Stimulated activated CD8-positive, alpha-beta memory T cell treated with anti-CD3 and anti-CD28 coated beads, Interleukin-4, amount 100 ng/mL, for 24 hours (primary cell): ENCODE data around the gene SKAP1.
"Not testable (repeated sequence)": the region's sequence is repeated elsewhere in the genome, so short reads cannot be mapped to it uniquely, and the experiment has no call there.

Experiments
- DNase-seq: peaks from one replicate; pipeline ENCODE4 v3.0.0-alpha.2; 2020; ENCODE audit warnings: low read depth

The SKAP1 gene

DNA sequence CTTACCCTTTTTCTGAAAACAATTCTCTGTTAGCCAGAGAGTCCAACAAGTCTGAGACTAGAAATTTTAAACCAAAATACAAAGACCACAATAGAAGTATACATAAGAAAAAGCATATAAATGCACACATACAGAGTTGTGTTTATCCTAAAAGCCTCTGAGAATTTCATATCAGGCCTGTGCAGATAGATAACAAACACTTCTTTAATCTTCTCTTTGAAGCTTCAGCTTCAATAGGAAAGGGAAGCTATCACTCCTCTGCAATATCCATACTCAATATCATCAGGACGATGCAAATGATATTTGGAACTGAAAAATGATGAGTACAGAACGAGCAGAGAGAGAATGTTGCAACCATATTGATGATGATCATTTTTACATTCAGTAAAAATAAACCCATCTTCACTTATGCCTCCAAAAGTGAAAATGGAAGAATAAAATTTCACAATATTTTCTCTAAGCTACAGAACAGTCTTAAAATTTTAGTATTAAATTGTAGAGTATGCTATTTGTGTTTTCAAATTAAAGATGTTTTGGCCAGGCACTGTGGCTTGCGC lies 61.6 kb downstream of the SKAP1 start:
- DNase-seq: no peak

DNA sequence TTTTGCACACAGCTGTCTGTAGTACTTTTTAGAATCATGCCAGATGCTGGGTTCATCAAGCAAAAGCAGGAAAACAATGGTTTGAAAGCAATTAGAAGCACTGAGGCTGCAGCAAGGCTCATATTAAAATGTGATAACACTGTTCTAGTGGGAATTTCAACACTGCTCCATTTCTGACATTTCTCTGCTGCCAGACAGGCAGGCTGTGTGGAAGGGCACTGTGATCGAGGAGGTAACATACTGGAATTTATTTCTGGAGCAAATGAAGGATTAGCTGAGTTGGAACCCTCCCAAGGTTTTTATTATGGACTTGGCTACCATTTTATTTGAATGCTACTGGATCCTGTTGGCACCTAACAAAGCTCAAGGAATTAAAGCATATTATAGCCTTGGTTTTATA lies 66.9 kb downstream of the SKAP1 start:
- DNase-seq: no peak

DNA sequence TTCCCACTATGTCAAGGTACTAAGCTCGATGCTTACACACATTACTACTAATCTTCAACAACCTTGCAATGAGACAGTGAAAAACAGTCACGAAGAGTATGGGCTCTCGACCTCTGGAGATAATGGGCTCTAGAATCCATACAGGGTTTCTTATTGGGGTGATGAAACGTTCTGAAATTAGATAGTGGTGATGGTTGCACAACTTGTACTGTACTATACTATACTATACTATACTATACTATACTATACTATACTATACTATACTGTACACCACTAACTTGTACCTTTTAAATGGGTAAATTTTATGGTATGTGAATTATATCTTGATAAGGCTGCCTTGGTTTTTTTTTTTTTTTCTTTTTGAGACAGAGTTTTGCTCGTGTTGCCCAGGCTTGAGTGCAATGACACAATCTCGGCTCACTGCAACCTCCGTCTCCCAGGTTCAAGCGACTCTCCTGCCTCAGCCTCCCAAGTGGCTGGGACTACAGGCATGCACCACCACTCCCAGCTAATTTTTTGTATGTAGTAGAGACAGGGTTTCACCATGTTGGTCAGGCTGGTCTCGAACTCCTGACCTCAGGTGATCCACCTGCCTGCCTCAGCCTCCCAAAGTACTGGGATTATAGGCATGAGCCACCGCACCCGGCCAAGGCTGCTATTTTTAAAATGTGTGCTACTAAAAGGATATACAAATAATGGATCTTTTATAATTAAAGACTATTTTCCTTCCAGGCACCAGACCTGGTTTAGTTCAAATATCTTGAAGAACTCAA lies 69.0 kb downstream of the SKAP1 start:
- not testable (repeated sequence) for DNase-seq

DNA sequence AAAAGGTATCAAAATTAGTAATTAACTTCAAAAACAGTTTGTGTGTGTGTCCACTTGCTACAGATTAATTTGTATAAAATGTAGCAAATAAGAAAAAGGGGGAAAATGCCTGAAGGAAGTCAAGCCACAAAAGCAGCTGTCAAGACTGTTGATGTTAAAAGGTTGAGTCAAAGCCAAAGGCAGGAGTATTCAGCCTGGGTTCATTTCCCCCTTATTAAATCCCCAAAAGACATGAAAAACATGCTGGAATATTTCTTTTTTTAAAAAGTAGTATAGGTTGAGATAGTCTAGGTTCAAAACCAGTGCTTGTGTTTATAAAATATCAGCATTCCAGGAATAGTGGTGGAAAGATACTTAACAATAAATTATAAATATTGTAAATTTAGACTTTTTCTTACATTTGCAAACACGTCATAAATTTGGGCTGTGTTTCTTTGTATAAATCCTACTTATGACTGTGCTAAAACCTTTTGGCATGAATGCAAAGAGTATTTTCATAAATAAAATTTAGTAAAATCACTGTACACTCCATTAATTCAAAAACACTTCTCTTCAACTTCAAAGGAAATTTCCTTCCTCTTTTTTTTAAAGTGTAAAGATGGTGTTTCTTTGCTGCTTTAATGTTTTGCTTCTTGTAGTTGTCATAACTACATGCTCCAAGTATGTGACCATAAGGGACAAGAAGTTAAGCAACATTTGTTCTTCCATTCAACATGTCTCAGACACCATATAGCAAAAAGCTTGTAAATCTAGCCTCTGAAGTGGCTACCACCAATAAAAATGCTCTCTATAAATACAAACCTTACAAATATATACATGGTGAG lies 72.0 kb downstream of the SKAP1 start:
- no peak for DNase-seq

DNA sequence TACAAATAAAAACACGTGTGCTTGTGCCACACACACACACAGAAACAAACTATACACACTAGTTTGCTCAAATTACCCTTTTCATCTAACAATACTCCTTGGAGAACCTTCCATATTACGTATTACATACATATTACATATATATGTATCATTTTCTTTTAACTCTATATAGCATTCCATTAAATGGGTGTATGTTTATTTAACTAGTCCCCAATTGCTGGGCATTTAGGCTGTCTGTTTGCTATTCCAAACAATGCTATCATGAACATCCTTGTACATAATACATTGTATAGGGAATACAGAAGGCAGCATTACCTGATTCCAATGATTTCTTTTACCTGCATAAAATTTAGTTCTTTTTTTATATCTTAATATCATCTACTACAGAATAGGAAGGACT lies 73.1 kb downstream of the SKAP1 start:
- no peak for DNase-seq

DNA sequence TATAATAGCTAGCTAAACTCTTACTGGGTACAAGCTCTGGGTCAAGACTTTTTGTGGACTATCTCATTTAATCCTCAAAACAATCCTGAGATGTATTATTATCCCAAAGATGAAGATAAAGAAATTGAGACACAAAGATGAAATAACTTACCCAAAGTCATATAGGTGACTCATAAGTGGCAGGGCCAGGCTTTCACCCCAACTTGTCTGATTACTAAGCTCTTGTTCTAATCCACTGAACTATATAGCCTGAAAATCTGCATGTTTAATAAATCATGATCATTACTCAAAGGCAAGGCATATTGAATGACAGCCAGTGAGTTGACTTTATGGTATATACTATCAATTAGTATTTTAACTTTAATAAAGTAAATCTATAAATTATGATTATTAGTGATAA lies 77.4 kb downstream of the SKAP1 start:
- no peak for DNase-seq

DNA sequence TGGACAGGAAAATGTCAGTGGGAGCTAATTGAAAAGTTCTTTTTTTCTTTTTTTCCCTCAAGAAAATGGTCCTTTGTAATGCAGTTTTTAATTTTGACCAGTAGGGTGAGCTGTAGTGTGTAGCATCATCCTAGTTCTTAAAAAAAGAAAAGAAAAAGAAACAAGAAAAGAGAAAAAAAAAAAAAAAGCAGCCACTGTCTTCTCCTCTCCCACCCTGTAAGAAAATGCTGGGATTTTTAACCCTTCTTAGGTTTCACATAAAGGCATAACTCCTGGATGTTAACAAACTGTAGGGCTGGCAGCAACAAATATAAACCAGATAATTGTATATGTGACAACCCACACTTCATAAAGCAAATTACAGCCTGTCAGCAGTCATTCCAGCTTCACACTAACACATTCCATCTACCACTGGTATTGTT lies 78.1 kb downstream of the SKAP1 start:
- DNase-seq: no peak

DNA sequence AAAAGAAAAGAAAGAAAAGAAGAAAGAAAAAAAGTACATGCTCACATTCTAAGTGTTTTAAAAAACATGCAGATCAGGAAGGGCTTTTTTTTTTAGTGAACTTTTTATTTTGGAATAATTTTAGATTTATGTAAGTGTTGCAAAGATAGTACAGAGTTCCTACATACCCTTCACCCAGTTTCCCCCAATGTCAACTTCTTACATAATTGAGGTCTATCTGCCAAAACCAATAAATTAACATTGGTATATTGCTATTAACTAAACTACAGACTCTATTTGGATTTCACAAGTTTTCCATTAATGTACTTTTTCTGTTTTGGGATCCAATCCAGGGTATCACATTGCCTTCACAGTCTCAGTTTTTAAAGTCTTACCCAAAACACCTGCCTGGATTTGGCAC lies 81.7 kb downstream of the SKAP1 start:
- DNase-seq: no peak

DNA sequence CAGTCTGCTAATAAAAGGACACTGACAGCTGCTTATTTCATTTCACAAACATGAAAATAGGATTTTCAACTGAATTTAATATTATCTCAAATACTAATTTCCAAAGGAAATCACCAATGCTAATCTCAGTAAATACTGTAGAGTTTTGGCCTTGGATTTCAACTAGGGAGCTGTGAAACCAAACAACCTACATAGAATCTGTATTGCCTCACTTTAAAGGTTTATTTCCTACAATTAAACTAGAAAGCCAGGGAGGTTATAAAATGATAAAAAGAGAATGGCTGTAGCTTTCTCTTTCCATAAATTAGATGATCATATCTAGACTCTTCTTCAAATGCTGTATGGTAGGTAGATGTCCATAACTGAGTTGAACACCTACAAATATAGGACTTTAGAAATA lies 82.8 kb downstream of the SKAP1 start:
- DNase-seq: no peak

DNA sequence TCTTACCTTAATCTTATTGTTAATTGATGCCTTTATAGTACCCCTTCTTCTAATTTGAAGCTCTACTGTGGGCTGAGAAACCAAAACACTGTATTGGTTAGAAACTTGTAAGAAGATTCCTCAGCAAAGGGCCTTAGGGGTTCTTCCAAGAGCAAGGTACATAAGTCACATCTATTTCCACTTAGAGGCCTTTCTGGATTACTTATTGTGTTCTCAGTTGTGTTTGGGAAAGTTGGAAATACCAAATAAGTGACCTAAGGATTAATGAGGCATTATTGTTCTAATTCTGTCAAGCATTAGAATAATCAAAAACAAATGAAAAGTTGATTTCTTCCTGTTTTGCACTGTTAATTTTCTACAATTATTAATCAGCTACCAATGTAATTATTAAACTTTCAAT lies 85.8 kb downstream of the SKAP1 start:
- no peak for DNase-seq

DNA sequence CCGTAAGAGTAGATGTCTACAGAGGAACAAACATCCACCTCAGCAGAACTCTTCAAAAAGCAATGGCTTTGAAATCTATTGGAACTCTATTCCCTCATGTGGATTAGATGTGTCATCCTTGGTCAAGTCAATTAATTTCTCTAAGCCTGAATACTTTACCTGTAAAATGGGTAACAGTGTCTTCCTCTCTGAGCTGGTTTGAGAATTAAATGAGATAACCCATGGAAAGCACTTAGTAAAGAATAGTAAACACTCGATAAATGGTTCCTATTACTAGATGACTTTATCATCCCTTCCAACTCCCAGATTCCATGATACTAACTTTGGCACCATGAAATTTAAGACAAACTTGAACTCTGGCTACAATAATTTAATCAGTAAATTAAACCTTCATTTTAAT lies 89.1 kb downstream of the SKAP1 start:
- no peak for DNase-seq

DNA sequence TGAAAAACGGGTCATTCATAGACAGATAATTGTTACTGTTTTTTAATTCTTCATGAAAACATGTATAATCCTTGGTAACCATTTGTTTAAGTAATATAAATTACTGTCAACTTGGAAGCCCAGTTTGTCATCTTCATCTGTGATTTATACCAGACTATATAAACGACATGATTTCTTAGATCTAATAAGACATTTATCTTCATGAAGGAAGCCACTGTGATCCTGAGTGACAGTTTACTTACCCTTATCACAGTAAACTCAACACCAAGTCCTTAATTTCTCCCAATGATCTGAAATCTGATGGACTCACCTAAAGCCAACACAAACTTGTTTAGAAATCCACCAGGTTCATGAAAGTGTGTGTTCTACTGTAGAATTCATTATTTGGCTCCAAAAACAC lies 91.3 kb downstream of the SKAP1 start:
- no peak for DNase-seq

DNA sequence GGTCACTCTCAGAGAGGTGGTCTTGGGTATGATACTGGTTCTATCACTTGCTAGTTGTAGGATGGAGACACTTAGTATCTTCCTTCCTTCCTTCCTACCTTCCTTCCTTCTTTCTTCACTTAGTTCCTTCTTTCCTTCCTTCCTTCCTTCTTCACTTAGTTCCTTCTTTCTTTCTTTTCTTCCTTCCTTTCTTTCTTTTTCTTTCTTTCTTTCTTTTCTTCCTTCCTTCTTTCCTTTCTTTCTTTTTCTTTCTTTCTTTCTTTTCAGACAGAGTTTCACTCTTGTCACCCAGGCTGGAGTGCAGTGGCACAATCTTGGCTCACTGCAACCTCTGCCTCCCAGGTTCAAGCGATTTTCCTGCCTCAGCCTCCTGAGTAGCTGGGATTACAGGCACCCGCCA lies 92.1 kb downstream of the SKAP1 start:
- not testable (repeated sequence) for DNase-seq

DNA sequence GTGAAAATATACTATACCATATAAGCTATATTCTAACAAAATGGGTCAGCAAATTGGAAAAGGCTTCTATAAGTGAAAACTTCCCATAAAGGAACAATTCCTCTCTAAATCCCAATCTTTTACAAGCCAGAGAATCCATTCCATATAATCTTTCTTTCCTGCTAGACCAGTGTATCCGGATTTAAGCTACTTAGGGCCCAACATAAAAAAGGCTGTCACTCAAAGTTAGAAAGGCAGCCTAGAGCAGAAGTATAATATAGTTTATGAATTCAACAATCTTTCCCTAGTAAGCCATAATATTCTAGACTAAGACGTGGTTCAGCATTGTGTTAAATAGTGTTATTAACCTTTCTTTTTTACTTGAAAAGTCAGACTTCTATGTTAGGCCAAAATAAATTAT lies 93.0 kb downstream of the SKAP1 start:
- DNase-seq: no peak

DNA sequence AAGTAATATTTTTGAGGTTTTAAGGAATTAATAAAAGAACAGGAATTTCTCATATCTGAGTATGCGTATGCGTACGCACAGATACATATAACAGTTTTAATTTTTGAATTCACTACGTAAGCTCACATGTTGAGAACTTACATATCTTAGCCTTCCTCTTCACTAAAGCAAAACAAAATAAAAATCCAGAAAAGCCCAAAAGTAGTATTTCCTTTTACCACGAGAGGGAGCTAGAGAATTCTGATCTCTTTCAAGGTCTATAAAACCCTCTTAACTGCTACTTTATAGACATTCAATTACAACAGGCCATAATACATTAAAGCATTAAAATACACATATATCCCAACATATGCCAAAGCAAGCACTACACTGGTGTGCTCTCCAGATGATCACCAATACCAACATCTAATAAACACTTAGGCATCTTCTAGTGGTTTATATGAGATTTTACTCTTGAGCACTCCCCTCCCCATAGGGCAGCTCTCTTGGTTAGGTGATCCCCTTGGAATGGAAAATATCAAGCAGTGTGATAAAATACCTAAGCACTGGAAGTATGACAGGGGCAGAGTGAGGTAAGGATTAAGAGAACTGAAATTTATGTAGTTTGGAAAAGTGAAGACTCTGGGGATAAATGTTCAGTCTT lies 94.0 kb downstream of the SKAP1 start:
- DNase-seq: no peak

DNA sequence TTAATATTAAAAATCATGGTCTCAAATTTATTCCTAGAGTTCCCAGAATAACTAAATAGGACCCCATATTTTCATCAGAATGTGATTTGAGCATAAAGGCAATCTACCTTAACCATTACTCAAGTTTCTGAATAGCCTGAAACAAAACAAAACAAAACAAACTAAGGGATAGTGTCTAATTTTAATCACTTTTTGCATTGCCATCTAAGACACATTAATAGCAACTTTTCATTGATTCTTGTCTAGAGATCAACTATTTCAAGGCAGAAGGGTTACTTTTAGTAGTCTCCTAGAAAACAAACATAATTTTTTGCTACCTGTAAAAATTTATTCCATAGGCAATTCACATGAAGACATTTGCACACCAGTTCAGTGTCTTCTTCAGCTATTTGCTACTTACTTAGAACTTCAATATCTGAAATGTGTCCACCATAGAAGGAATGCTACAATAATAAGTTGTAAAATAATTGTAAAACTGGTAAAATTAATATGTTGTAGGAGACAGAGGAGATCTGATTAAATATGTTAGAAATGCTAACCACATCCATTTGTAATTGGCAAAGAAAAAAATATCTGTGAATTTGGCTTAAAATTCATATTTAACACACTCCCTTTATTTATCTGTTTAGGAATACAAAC lies 94.7 kb downstream of the SKAP1 start:
- no peak for DNase-seq

DNA sequence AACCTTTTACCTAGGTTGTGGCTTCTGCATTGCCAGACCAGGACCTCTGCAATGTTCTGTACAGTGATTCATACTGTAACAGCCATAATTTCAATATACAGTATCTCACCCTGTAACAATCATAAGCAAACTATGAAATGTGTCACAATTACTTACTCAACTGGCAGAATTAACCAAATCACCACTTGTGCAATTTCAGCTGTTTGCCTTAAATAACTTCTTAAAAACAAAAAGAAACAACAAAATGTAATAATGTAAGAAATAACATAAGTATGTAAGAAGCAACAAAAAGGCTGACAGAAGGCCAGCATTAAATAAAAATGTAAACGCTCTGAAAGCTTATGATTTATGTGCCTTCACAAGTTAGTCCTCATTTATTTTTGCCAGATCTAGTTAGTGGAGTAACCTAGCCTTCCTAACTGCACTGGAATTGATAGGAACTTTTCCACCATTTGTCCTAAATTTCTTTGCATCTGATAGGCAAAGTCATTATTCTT lies 96.9 kb downstream of the SKAP1 start:
- DNase-seq: no peak

DNA sequence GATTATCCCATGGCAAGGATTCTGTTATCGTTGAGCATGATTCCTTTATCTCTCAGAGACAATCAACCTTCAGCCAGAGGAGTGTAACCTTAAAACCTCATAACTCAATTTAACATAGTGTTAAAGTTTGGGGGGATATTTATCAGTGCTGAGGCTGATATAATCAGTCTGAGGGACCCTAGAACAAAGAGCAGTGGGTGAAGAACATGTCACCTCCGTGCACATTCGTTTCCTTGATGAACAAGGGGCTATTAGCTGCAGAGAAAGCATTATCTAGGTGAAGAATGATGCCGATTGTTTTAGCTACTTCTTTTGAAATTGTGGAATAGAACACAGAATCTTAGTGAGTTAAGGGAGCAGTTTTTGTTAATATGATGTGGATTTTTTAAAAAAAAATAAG lies 99.1 kb downstream of the SKAP1 start:
- DNase-seq: no peak

DNA sequence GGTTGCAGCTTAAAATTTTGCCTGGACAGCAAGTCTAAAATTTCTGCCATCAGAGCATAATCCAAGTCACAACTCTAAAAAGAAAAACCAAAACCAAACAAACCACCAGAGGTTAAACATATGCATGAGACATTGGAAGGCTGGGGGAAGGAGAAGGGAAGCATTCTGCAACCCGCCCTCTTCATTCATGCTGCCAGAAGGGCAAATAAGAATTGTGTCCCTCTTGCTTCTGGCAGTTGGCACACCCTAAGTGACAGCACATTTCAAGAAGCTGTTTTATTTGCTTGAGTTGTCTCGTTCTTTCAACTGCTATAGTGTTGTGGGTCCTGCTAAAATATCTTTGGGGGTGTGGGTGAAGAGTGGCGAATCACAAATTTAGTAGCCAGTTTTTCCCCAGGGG lies 99.6 kb downstream of the SKAP1 start:
- DNase-seq: no peak

DNA sequence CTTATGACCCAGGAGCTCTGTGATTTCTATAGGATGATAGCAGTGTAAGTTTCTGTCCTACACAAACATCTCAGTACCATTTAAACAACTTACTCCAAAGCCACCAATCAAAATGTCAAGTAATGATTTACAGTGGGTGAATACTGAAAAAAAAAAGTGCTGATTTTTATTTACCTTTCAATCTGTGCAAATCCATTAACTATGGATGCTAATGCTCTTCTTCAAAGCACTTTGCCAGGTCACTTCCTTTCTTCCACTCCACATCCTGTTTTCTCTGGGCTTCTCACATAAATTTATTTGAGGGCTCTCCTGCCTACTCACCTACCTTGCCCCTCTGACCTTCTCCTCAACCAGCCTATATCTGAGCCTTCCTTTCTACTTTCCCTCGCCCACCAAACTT lies 101.6 kb downstream of the SKAP1 start:
- no peak for DNase-seq

DNA sequence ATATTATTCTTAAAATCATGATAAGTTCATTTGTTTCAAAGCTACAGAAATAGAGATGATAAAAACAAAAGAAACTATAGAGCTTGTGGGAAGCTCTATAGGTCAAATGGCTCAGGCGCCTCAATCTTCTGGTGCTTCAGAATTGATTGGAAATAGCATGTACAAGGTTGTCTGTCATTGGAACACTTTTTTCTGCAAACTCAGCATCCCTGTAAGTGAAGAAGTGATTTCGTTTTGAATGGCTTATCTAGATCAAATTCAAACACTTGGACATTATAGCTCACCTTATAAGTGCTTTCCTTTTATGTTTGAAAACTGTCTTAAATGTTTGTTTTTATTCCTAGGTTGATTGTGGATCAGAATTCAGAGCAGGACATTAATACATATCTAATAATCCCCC lies 103.7 kb downstream of the SKAP1 start:
- DNase-seq: no peak

DNA sequence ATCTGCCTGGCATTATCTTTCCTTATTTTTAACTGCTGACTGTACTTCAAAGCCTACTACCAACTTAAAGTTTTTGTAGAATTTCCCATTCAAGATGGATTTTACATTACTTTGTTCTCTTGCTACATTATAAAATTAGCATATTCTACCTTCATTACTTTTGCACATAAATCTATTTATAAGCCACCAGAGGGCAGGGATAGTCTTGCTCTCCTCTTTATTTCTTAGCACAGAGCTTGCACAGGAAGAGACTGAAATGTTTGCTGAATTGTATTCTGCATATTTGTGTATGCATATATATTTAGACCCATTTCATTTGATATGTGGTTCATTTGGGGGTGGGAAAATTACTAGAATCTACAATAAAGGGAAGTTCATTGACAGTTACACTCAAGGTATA lies 108.0 kb downstream of the SKAP1 start:
- DNase-seq: no peak
